ENCODE data around the gene EGF. TPM values are rescaled to one million over a fixed set of nuclear protein-coding genes. Genes with fewer than 3 reads are reported as not detected.
A peak's percentile ranks its signal among the peaks of the same experiment; 100 is the strongest.

The EGF gene
- total and polyA plus RNA-seq, 5 donors from 2014 or later: 2.1 TPM; not detected in 4

GRCh38 chr4:109978704-109979454, 66.2 kb downstream of the EGF start:
- H3K27ac Mint-ChIP-seq: no peak overlapping the region
- H3K36me3 Mint-ChIP-seq: no peaks in the 10 kb centered on the region
- no peak overlapping the region for H3K4me3 ChIP-seq (ENCODE audit: low read depth, low read length)

GRCh38 chr4:109979920-109980717, 67.4 kb downstream of the EGF start:
- Mint-ChIP-seq H3K4me3 (no peak overlapping the region), H3K27ac (peak overlapping the region in 1 of 3 donors; percentile 4), H3K36me3 (no peaks in the 10 kb centered on the region), H3K4me1 (no peaks in the 10 kb centered on the region), H3K9me3 (no peaks in the 10 kb centered on the region), H3K27me3 (peaks cover 26% of the 10 kb centered on the region)
- DNase-seq (no peak), ATAC-seq (ENCODE audit: low read depth in 2 of 2) (no peak)
- Histone ChIP-seq H3K4me3 (ENCODE audit: low read depth, low read length) (no peak overlapping the region), H3K9me3 (ENCODE audit: control insufficient read depth in 2 of 2, low read length in 2 of 2) (no peaks in the 10 kb centered on the region), H3K27me3 (ENCODE audit: control insufficient read depth, insufficient read depth, low read length) (peaks cover 11% of the 10 kb centered on the region), H3K36me3 (ENCODE audit: control insufficient read depth, insufficient read depth, low read length) (no peaks in the 10 kb centered on the region), H3K27ac (ENCODE audit: insufficient read depth, low read length, poor library complexity, severe bottlenecking) (no peak overlapping the region), H3K4me1 (ENCODE audit: control insufficient read depth, insufficient read depth, low read length, poor library complexity, severe bottlenecking) (no peaks in the 10 kb centered on the region)

More at GRCh38 chr4:109978704-109979454, 66.2 kb downstream of the EGF start:
- Mint-ChIP-seq H3K27me3 (peaks cover 25% of the 10 kb centered on the region), H3K4me1 (no peaks in the 10 kb centered on the region), H3K9me3 (no peaks in the 10 kb centered on the region), H3K4me3 (no peak overlapping the region)
- DNase-seq (no peak), ATAC-seq (ENCODE audit: low read depth in 2 of 2) (no peak)
- Histone ChIP-seq H3K27me3 (ENCODE audit: control insufficient read depth, insufficient read depth, low read length) (peaks cover 14% of the 10 kb centered on the region), H3K27ac (ENCODE audit: insufficient read depth, low read length, poor library complexity, severe bottlenecking) (no peak overlapping the region), H3K36me3 (ENCODE audit: control insufficient read depth, insufficient read depth, low read length) (no peaks in the 10 kb centered on the region), H3K9me3 (ENCODE audit: control insufficient read depth in 2 of 2, low read length in 2 of 2) (no peaks in the 10 kb centered on the region), H3K4me1 (ENCODE audit: control insufficient read depth, insufficient read depth, low read length, poor library complexity, severe bottlenecking) (no peaks in the 10 kb centered on the region)

GRCh38 chr4:109981936-109982335, 69.3 kb downstream of the EGF start:
- DNase-seq (no peak), ATAC-seq (ENCODE audit: low read depth in 2 of 2) (no peak)
- Mint-ChIP-seq H3K4me3 (no peak overlapping the region), H3K4me1 (no peaks in the 10 kb centered on the region), H3K36me3 (no peaks in the 10 kb centered on the region), H3K27me3 (peaks cover 30% of the 10 kb centered on the region), H3K27ac (no peak overlapping the region), H3K9me3 (no peaks in the 10 kb centered on the region)
- Histone ChIP-seq H3K4me3 (ENCODE audit: low read depth, low read length) (no peak overlapping the region), H3K36me3 (ENCODE audit: control insufficient read depth, insufficient read depth, low read length) (no peaks in the 10 kb centered on the region), H3K27ac (ENCODE audit: insufficient read depth, low read length, poor library complexity, severe bottlenecking) (no peak overlapping the region), H3K27me3 (ENCODE audit: control insufficient read depth, insufficient read depth, low read length) (peaks cover 11% of the 10 kb centered on the region), H3K9me3 (ENCODE audit: control insufficient read depth in 2 of 2, low read length in 2 of 2) (no peaks in the 10 kb centered on the region), H3K4me1 (ENCODE audit: control insufficient read depth, insufficient read depth, low read length, poor library complexity, severe bottlenecking) (no peaks in the 10 kb centered on the region)

- Histone ChIP-seq H3K36me3 (ENCODE audit: control insufficient read depth, insufficient read depth, low read length) (no peaks in the 10 kb centered on the region), H3K4me3 (ENCODE audit: low read depth, low read length) (no peak overlapping the region), H3K4me1 (ENCODE audit: control insufficient read depth, insufficient read depth, low read length, poor library complexity, severe bottlenecking) (no peaks in the 10 kb centered on the region), H3K9me3 (ENCODE audit: control insufficient read depth in 2 of 2, low read length in 2 of 2) (no peaks in the 10 kb centered on the region), H3K27ac (ENCODE audit: insufficient read depth, low read length, poor library complexity, severe bottlenecking) (no peak overlapping the region), H3K27me3 (ENCODE audit: control insufficient read depth, insufficient read depth, low read length) (peaks cover 11% of the 10 kb centered on the region)
- no peak overlapping the region for H3K4me3 Mint-ChIP-seq
- H3K4me1 Mint-ChIP-seq: no peaks in the 10 kb centered on the region
- ATAC-seq (ENCODE audit: low read depth in 2 of 2): no peak
- H3K36me3 Mint-ChIP-seq: no peaks in the 10 kb centered on the region
- no peak for DNase-seq
- no peaks in the 10 kb centered on the region for H3K9me3 Mint-ChIP-seq
- H3K27me3 Mint-ChIP-seq: peaks cover 29% of the 10 kb centered on the region
- no peak overlapping the region for H3K27ac Mint-ChIP-seq
Measured at GRCh38 chr4:109982521-109982920, 69.8 kb downstream of the EGF start.

GRCh38 chr4:109985993-109986974, 73.6 kb downstream of the EGF start:
- peaks cover 0 to 3% (median 0%) of the 10 kb centered on the region in 7 donors for H3K9me3 Mint-ChIP-seq
- Histone ChIP-seq H3K4me1 (ENCODE audit: control insufficient read depth, insufficient read depth, low read length, poor library complexity, severe bottlenecking) (no peaks in the 10 kb centered on the region), H3K27ac (ENCODE audit: insufficient read depth, low read length, poor library complexity, severe bottlenecking) (no peak overlapping the region), H3K9me3 (ENCODE audit: control insufficient read depth in 2 of 2, low read length in 2 of 2) (no peaks in the 10 kb centered on the region), H3K4me3 (ENCODE audit: low read depth, low read length) (no peak overlapping the region), H3K36me3 (ENCODE audit: control insufficient read depth, insufficient read depth, low read length) (no peaks in the 10 kb centered on the region), H3K27me3 (ENCODE audit: control insufficient read depth, insufficient read depth, low read length) (peaks cover 8% of the 10 kb centered on the region)
- peaks cover 0 to 2% (median 0%) of the 10 kb centered on the region in 4 donors for H3K4me1 Mint-ChIP-seq
- H3K27ac Mint-ChIP-seq: no peak overlapping the region
- H3K4me3 Mint-ChIP-seq: no peak overlapping the region
- no peaks in the 10 kb centered on the region for H3K36me3 Mint-ChIP-seq
- no peak for ATAC-seq (ENCODE audit: low read depth in 2 of 2)
- peaks cover 19% of the 10 kb centered on the region for H3K27me3 Mint-ChIP-seq
- DNase-seq: no peak

- H3K27ac Mint-ChIP-seq: no peak overlapping the region
- peaks cover 0 to 3% (median 0%) of the 10 kb centered on the region in 7 donors for H3K9me3 Mint-ChIP-seq
Measured at GRCh38 chr4:109989044-109989443, 76.4 kb downstream of the EGF start.

GRCh38 chr4:109989618-109990017, 76.9 kb downstream of the EGF start:
- H3K9me3 ChIP-seq (ENCODE audit: control insufficient read depth in 2 of 2, low read length in 2 of 2): no peaks in the 10 kb centered on the region
- DNase-seq (no peak), ATAC-seq (ENCODE audit: low read depth in 2 of 2) (no peak)
- no peaks in the 10 kb centered on the region for H3K36me3 ChIP-seq (ENCODE audit: control insufficient read depth, insufficient read depth, low read length)
- H3K4me3 Mint-ChIP-seq: no peak overlapping the region
- no peak overlapping the region for H3K27ac Mint-ChIP-seq
- peaks cover 0 to 4% (median 0%) of the 10 kb centered on the region in 4 donors for H3K4me1 Mint-ChIP-seq
- peaks cover 15% of the 10 kb centered on the region for H3K27me3 Mint-ChIP-seq
- peaks cover 8% of the 10 kb centered on the region for H3K27me3 ChIP-seq (ENCODE audit: control insufficient read depth, insufficient read depth, low read length)
- peaks cover 0 to 3% (median 0%) of the 10 kb centered on the region in 7 donors for H3K9me3 Mint-ChIP-seq
- no peaks in the 10 kb centered on the region for H3K36me3 Mint-ChIP-seq
- H3K4me3 ChIP-seq (ENCODE audit: low read depth, low read length): no peak overlapping the region
- no peaks in the 10 kb centered on the region for H3K4me1 ChIP-seq (ENCODE audit: control insufficient read depth, insufficient read depth, low read length, poor library complexity, severe bottlenecking)
- H3K27ac ChIP-seq (ENCODE audit: insufficient read depth, low read length, poor library complexity, severe bottlenecking): no peak overlapping the region

More at GRCh38 chr4:109989044-109989443, 76.4 kb downstream of the EGF start:
- H3K36me3 ChIP-seq (ENCODE audit: control insufficient read depth, insufficient read depth, low read length): no peaks in the 10 kb centered on the region
- H3K4me3 Mint-ChIP-seq: no peak overlapping the region
- DNase-seq (no peak), ATAC-seq (ENCODE audit: low read depth in 2 of 2) (no peak)
- H3K4me1 Mint-ChIP-seq: peaks cover 0 to 4% (median 0%) of the 10 kb centered on the region in 4 donors
- H3K27ac ChIP-seq (ENCODE audit: insufficient read depth, low read length, poor library complexity, severe bottlenecking): no peak overlapping the region
- H3K4me1 ChIP-seq (ENCODE audit: control insufficient read depth, insufficient read depth, low read length, poor library complexity, severe bottlenecking): no peaks in the 10 kb centered on the region
- peaks cover 8% of the 10 kb centered on the region for H3K27me3 ChIP-seq (ENCODE audit: control insufficient read depth, insufficient read depth, low read length)
- H3K36me3 Mint-ChIP-seq: no peaks in the 10 kb centered on the region
- H3K9me3 ChIP-seq (ENCODE audit: control insufficient read depth in 2 of 2, low read length in 2 of 2): no peaks in the 10 kb centered on the region
- H3K27me3 Mint-ChIP-seq: peaks cover 15% of the 10 kb centered on the region
- H3K4me3 ChIP-seq (ENCODE audit: low read depth, low read length): no peak overlapping the region
